ENCODE results near the gene GK2. TPM values are rescaled to one million over a fixed set of nuclear protein-coding genes. Genes with fewer than 3 reads are reported as not detected.

Gene GK2
- polyA plus RNA-seq, 1 donor from 2014 or later: not detected

DNA sequence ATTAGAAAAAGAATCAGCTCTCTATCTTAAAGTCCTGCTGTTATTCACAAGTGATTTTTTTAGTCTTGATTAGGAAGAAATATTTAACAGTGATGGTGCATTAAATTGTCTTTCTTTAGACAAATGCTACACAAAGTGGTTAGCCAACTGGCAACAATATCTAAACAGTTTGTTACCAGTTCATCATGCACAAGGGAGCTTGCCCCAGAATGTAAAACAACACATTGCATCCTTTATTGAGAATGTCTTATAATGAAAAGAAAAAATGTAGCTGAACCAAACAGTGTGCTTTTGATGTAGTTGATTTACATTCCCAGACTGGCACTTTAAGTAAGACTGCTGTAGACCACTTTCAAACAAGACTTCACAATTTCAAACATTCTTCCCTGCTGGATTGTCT is 48.0 kb downstream of the GK2 start:
- Histone ChIP-seq H4K20me1 (ENCODE audit: insufficient read depth) (no peaks in the 10 kb centered on the region), H3K27ac (ENCODE audit: low read length) (no peak overlapping the region), H3K4me2 (ENCODE audit: low read length) (no peak overlapping the region), H3K9me2 (ENCODE audit: insufficient read depth, low read length) (no peaks in the 10 kb centered on the region), H3K4me3 (ENCODE audit: low read length) (no peak overlapping the region), H3K9ac (ENCODE audit: low read length) (no peak overlapping the region), H3K27me3 (ENCODE audit: insufficient read depth, low read depth, low read length) (no peaks in the 10 kb centered on the region), H3K79me2 (replicated peaks; ENCODE audit: insufficient read depth, low read length) (no peaks in the 10 kb centered on the region), H3K36me3 (ENCODE audit: insufficient read depth, low read length) (no peaks in the 10 kb centered on the region), H3F3A (ENCODE audit: insufficient read depth, low read length, poor library complexity, severe bottlenecking) (no peaks in the 10 kb centered on the region), H2AFZ (ENCODE audit: low read depth, low read length) (no peak overlapping the region), H3K9me3 (ENCODE audit: low read length) (no peaks in the 10 kb centered on the region)
- TF ChIP-seq RAD21 (conservative IDR thresholded peaks at IDR 0.05): no peak
- TF ChIP-seq MXI1 (conservative IDR thresholded peaks at IDR 0.05; ENCODE audit: poor library complexity, severe bottlenecking): no peak
- no peak for TF ChIP-seq TAF1 (IDR thresholded peaks at IDR 0.05; ENCODE audit: low read depth)
- TF ChIP-seq, protein P1, sequence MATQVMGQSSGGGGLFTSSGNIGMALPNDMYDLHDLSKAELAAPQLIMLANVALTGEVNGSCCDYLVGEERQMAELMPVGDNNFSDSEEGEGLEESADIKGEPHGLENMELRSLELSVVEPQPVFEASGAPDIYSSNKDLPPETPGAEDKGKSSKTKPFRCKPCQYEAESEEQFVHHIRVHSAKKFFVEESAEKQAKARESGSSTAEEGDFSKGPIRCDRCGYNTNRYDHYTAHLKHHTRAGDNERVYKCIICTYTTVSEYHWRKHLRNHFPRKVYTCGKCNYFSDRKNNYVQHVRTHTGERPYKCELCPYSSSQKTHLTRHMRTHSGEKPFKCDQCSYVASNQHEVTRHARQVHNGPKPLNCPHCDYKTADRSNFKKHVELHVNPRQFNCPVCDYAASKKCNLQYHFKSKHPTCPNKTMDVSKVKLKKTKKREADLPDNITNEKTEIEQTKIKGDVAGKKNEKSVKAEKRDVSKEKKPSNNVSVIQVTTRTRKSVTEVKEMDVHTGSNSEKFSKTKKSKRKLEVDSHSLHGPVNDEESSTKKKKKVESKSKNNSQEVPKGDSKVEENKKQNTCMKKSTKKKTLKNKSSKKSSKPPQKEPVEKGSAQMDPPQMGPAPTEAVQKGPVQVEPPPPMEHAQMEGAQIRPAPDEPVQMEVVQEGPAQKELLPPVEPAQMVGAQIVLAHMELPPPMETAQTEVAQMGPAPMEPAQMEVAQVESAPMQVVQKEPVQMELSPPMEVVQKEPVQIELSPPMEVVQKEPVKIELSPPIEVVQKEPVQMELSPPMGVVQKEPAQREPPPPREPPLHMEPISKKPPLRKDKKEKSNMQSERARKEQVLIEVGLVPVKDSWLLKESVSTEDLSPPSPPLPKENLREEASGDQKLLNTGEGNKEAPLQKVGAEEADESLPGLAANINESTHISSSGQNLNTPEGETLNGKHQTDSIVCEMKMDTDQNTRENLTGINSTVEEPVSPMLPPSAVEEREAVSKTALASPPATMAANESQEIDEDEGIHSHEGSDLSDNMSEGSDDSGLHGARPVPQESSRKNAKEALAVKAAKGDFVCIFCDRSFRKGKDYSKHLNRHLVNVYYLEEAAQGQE (IDR thresholded peaks at IDR 0.05; ENCODE audit: borderline replicate concordance): no peak
- TF ChIP-seq, protein P2, sequence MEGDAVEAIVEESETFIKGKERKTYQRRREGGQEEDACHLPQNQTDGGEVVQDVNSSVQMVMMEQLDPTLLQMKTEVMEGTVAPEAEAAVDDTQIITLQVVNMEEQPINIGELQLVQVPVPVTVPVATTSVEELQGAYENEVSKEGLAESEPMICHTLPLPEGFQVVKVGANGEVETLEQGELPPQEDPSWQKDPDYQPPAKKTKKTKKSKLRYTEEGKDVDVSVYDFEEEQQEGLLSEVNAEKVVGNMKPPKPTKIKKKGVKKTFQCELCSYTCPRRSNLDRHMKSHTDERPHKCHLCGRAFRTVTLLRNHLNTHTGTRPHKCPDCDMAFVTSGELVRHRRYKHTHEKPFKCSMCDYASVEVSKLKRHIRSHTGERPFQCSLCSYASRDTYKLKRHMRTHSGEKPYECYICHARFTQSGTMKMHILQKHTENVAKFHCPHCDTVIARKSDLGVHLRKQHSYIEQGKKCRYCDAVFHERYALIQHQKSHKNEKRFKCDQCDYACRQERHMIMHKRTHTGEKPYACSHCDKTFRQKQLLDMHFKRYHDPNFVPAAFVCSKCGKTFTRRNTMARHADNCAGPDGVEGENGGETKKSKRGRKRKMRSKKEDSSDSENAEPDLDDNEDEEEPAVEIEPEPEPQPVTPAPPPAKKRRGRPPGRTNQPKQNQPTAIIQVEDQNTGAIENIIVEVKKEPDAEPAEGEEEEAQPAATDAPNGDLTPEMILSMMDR (IDR thresholded peaks at IDR 0.05; ENCODE audit: poor library complexity, severe bottlenecking): no peak
- no peak for TF ChIP-seq EP300 (conservative IDR thresholded peaks at IDR 0.05; ENCODE audit: poor library complexity, severe bottlenecking)
- TF ChIP-seq EZH2 (IDR thresholded peaks at IDR 0.05; ENCODE audit: borderline replicate concordance, insufficient read depth, low read length, poor library complexity, severe bottlenecking): no peak
- TF ChIP-seq POLR2AphosphoS5 (IDR thresholded peaks at IDR 0.05): no peak
- no peak for TF ChIP-seq SMC3 (conservative IDR thresholded peaks at IDR 0.05; ENCODE audit: poor library complexity)

DNA sequence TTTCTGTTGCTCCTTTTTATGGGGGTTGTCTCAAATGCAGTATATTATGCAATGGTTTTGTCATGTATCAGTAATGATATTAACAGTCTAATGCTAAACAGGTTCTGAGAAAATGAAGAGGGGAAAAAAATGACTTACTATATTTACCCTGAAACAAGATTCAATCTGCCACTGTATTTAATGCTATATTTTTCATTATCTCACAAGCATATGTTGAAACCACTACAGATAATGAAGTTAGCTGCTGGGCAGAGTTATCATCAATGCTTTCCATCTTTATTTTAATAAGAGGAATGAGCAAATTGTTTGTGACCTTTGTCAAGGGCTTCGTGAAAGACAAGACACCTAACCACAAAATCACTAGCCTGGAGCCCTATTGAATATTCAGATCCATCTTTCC is 49.6 kb downstream of the GK2 start:
- Histone ChIP-seq H3K4me3 (ENCODE audit: low read length) (no peak overlapping the region), H3K9ac (ENCODE audit: low read length) (no peak overlapping the region), H3K79me2 (replicated peaks; ENCODE audit: insufficient read depth, low read length) (no peaks in the 10 kb centered on the region), H3F3A (ENCODE audit: insufficient read depth, low read length, poor library complexity, severe bottlenecking) (no peaks in the 10 kb centered on the region), H3K9me2 (ENCODE audit: insufficient read depth, low read length) (no peaks in the 10 kb centered on the region), H3K36me3 (ENCODE audit: insufficient read depth, low read length) (no peaks in the 10 kb centered on the region), H3K27ac (ENCODE audit: low read length) (no peak overlapping the region), H3K9me3 (ENCODE audit: low read length) (no peaks in the 10 kb centered on the region), H3K27me3 (ENCODE audit: insufficient read depth, low read depth, low read length) (no peaks in the 10 kb centered on the region), H4K20me1 (ENCODE audit: insufficient read depth) (no peaks in the 10 kb centered on the region), H3K4me2 (ENCODE audit: low read length) (no peak overlapping the region), H2AFZ (ENCODE audit: low read depth, low read length) (no peak overlapping the region)
- TF ChIP-seq, protein P2 (IDR thresholded peaks at IDR 0.05; ENCODE audit: poor library complexity, severe bottlenecking): no peak
- TF ChIP-seq MXI1 (conservative IDR thresholded peaks at IDR 0.05; ENCODE audit: poor library complexity, severe bottlenecking): no peak
- TF ChIP-seq TAF1 (IDR thresholded peaks at IDR 0.05; ENCODE audit: low read depth): no peak
- TF ChIP-seq POLR2AphosphoS5 (IDR thresholded peaks at IDR 0.05): no peak
- no peak for TF ChIP-seq RAD21 (conservative IDR thresholded peaks at IDR 0.05)
- no peak for TF ChIP-seq EP300 (conservative IDR thresholded peaks at IDR 0.05; ENCODE audit: poor library complexity, severe bottlenecking)

Data from neural cell (in vitro differentiated cells).